ENCODE measurements around the gene SZRD1. TPM values are rescaled to one million over a fixed set of nuclear protein-coding genes. Genes with fewer than 3 reads are reported as not detected.
"Not testable (repeated sequence)": the region's sequence is repeated elsewhere in the genome, so short reads cannot be mapped to it uniquely, and the experiment has no call there.

The SZRD1 gene
- 24.1 TPM for total RNA-seq

GRCh38 chr1:16366722-16367257 is at the start of gene SZRD1:
SZRD1 (plus strand) TSS chr1:16367242; CDS start chr1:16367258, 16 bp downstream.
- peak; percentile 100 for DNase-seq

DNA sequence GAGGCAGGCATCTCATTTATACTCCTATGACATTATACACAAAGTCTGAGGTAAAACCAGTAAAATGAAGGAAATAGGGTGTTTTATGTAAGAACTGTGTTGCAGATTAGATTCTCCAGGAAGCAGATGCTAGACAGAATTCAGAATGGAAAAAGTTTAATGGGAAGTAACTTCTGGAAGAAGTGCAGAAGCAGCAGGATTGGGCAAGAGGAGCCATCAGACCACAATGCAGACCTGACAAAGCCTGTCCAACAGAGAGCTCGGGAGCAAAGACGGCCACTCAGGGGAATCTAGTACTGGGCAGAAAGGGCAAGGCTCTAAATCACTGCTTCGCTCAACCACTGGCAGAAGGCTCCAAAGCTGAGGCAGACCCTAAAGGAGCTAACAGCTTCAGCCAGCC is 48.5 kb upstream of the SZRD1 start:
- no peak for DNase-seq

DNA sequence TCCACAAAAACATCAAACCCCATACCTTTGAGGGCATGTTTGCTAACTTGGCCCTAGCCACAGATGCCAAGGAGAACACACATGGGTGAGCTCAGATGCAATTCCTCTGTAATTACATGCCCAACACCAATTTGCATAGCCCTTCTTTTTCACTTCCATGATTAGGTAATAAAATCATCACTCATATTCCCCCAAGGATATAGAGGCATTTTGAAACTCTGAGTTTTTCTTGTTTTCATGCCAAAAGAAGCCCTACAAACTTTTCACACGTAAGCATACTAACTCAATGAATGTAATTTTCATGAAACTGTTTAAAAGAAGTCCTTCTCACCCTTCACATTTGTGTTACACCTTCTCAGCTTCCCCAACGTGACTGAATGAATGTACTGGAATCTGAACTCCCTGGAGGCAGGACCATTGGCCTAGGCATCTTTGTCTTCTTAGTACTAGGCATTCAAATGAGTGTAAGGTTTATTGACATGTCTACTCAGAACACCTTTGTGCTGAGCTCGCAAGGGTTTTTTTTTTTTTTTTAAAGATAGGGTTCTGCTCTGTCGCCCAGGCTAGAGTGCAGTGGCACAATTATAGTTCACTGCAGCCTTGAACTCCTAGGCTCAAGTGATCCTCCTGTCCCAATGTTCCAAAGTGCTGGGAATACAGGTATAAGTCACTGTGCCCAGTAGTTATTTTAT is 45.7 kb upstream of the SZRD1 start:
- DNase-seq = no peak

DNA sequence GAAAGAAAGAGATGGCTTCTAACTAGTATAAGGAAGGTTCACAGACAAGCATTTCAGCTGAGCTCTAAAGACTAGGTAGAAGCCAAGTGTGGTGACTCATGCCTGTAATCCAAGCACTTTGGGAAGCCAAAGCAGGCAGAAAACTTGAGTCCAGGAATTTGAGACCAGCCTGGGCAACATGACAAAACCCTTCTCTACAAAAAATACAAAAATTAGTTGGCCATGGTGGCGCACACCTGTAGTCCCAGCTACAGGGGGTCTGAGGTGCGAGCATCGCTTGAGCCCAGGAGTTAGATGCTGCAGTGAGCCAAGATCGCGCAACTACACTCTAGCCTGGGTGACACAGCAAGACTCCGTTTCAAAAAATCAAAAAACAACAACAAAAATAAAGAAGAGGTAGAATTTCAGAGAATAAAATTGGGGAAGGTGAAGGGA is 42.6 kb upstream of the SZRD1 start:
- peak; percentile 65 for DNase-seq

DNA sequence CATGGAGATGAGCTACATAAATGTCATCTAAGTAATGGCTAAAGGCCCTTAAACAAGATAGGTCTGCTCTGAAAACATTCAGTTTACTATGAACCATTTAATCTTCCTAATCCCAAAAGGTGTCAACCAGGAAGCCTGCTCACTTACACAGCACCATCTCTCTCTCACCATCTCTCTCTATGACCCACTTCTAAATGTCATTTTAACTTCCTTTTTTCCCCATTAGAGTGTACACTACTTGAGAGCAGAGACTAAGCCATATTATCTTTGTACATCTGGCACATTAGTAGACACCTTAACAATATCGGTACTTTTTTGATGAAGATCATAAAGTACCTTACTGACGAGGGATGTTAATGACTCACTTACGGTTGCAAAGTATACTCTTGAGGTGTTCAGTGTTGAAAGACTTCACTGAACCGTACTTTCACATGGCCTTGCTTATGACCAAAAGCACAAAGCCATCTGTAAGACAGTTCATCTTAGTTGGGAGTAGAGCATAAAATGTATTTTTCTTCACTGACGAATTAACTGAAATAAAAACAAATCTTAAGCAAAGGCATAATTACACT is 40.1 kb upstream of the SZRD1 start:
- DNase-seq = no peak

DNA sequence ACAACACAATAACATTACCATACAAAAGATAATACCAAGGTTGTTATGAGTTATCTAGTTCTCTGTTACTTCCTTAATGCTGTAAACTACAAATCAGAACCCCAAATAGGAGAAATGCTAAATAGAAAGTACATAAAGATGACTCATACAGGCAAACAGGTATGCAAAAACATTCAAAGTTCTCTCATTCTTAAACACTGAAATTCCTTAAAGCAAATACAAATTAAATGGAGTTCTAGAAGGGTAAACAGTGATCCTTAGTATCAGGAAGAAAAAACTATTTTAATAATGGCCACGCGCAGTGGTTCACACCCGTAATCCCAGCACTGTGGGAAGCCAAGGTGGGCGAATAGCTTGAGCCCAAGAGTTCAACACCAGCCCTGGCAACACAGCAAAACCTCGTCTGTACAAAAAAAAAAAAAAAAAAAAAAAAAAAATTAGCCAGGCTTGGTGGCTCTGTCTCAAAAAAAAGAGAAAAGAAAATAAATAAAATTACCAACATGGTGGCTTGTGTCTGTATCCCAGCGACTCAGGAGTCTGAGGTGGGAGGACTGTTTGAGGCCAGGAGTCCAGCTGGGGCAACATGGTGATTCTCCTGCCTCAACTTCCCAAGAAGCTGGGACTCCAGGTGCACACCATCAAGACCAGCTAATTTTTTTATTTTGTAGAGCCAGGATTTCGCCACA is 32.2 kb upstream of the SZRD1 start:
- DNase-seq = no peak

GRCh38 chr1:16338961-16339360 is 28.1 kb upstream of the SZRD1 start:
- no peak for DNase-seq

DNA sequence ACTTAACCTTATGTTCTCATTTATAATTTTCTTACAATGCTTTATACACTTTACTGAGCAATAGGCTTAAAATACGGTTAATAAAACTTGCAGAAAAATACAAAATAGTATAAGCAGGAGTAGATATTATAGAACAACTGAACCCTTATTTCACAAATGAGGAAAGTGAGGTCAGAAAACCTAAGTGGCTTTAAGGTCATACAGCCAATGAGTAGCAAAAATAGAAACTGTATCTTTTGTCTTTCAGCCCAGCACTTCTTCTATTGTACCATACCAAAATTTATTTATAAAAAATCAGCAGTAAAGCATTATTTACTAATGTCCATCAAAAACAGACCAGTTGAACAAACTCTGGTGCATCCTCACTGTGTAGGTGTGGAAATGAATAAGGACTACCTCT is 26.4 kb upstream of the SZRD1 start:
- no peak for DNase-seq

DNA sequence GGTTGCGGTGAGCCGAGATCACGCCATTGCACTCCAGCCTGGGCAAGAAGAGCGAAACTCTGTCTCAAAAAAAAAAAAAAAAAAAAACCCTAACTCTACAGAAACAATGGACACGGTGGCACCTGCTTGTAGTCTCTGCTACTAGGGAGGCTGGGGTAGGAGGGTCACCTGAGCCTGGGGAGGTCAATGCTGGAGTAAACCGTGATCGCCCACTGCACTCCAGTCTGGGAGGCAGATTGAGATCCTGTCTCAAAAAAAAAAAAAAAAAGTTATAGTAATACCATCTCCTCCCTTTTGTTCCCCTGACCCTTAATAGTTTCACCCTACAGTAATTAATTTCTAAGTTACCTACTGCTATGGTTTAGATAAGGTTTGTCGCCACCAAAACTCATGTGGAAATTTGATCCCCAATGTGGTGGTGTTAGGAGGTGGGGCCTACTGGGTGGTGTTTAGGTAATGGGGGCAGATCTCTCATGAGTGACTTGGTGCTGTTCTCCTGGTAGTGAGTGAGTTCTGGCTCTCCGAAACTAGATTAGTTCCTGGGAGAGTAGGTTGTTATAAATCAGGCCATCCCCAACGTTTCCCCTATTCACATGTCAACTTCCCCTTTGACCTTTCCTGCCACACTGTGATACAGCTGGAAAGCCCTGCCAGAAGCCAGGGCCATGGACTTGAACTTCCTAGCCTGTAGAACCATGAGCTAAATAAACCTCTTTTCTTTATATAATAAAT is 24.5 kb upstream of the SZRD1 start:
- no peak for DNase-seq

DNA sequence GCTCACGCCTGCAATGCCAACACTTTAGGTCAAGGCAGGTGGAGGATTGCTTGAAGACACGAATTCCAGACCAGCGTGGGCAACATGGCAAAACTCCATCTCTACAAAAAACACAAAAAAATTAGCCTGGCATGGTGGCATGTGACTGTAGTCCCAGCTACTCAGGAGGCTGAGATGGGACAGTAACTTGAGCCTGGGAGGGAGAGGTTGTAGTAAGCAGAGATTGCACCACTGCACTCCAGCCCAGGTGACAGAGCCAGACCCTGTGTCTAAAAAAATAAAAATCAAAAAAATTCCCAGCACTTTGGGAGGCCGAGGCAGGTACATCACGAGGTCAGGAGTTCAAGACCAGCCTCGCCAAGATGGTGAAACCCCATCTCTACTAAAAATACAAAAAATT is 23.8 kb upstream of the SZRD1 start:
- DNase-seq = not testable (repeated sequence)

DNA sequence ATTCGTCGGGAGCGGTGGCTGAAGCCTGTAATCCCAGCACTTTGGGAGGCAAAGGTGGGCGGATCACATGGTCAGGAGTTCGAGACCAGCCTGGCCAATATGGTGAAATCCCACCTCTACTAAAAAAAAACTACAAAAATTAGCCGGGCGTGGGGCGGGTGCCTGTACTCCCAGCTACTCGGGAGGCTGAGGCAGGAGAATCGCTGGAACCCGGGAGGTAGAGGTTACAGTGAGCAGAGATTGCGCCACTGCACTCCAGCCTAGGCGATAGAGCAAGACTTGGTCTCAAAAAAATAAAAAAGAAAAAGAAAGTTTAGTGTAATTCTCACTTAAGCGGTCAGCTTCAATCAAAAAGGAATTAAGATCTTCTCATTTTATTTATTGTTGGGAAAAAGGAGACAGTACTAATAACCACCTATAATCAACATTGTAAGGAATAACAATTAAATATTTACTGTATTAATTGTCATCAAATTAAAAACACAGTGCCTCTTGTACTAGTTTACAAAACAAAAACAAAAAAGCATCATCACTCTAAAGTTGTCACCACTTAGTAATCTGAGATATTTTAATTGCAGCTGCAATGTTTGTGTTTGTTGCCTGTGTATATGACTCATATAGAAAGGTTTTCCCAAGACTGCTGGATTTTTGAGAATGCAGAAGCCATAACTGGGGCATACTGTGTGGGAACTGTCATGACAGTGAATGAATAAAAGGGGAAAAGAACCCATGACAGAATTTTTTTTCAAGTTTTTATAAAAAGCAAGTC is 18.4 kb upstream of the SZRD1 start:
- DNase-seq = no peak

GRCh38 chr1:16349847-16350406 is 17.1 kb upstream of the SZRD1 start:
- DNase-seq = no peak

DNA sequence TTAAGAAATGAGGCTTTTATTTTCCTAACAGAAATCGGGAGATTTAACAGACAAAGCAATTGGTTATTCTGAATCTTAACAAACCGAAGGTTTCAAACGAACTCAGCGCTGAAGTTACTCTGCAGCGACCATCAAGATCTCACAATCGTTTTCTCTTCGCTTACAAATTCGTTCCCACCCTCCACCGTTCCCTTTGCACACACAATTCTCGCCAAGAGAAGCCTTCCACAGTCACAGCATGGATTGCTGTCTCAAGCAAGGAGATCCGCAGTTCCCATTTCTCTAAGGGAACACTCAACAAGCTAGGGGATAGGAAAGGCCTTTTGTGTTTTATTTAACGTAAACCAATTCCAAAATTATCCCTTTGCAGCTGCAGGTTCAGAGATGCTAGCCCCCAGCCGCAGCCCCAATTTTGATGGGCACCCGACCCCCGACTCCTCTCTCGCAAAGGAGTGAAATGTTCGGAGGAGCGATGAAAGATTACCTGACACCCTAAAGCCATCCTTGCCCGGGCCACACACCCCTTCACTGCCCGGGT is 15.5 kb upstream of the SZRD1 start:
- peak; percentile 64 for DNase-seq

DNA sequence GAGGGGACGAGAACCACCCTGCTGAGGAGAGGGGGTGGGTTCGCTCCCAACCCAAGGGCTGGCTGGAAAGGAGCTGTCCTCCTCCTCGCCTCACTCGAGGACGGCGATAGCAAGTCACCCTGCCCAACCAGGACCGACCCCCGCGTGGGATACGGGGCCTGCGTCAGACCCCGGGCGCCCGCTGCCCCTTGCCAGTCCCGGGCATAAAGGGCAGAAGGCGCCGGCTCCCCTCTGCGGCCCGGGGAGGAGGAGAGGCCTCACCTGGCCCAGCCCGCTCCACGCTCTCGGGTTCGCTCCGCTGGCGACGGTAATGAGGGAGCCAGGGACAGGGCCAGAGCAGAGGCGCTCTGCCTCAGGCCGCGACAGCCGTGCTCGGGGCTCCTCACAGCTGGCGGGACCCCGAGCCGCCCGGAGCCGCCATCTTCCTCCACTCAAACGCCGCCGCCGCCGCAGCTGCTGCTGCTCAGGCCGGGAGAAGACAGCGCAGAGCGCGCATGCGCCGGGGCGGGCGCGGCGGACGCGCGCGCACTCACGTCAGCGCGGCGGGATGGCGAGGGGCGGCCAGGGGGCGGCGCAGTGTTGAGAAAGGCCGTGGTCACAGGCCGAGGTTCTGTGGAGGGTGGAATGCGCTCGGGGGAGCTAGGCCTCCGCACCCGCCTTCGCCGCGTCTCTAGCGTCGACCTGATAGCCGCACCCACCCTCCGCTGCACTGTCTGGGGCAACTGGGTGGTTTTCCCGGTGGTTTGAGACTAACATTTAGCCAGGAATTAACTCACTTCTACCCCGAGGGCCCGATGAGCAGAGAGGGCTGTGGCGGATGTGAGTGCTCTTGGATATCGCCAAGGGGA is 14.8 kb upstream of the SZRD1 start, which contains the start of gene FBXO42:
Gene FBXO42, minus strand, starts transcription at position 487 of the 848 bp plus-strand sequence. CDS start 37,062 bp downstream, outside the sequence.
- peak; percentile 98 for DNase-seq

DNA sequence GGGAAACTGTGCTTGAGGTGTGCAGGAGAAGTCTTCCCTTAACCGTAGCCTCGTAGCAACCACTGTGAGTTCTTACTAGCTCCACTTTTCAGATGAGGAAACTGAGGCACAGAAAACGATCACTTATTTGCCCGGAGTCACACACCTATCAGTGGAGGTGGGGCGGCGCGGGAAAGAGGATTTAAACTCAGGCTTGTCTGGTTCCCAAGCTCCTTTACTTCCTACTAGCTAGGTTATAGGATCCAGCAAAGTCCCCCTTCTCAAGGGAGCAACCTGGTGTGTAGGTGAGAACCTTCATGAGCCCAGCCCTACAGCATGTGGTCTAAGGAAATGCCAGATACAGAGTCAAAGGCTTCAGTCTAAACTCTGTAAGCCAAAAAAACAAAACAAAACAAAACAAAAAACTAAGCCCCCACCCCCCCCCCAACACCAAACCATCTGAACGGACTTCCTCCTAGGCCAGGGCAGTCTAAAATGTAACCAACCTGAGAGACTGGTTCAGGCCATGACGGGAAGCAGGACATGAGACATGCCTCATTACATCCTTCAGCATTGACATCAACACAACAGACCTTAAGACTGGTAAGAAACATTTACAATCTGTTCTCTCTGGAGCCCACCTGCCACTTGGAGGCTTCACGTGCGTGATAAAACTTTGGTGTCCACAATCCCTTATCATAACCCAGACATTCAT is 14.1 kb upstream of the SZRD1 start:
- DNase-seq = no peak

DNA sequence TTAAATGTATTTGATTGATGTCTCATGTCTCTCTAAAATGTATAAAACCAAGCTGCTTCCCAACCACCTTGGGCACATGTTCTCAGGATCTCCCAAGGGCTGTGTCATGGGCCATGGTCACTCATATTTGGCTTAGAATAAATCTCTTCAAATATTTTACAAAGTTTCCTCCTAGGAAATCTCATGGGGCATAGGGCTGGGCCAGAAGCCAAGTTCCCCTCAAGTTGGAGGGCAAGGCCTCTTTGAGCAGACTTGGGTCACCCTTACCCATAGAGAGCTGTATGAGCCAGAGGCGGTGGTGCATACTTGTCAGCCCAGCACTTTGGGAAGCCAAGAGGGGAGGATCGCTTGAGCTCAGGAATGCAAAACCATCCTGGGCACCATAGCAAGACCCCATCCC is 12.4 kb upstream of the SZRD1 start:
- DNase-seq = no peak

DNA sequence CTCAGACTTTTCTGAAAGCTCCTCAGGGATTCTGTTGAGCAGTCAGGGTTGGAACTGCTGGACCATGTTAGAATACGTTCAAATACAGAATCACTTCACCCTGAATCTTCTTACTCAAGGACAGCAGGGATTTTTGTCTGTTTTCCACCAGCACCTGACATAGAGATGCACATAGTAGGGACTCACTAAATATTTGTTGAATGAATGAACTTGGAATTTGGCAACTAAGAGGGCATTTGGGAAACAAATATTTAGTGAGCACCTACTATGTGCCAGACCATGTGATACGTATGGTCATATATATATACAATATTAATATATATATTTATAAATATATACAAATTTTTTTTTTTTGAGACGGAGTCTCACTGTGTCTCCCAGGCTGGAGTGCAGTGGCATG is 10.2 kb upstream of the SZRD1 start:
- no peak for DNase-seq

DNA sequence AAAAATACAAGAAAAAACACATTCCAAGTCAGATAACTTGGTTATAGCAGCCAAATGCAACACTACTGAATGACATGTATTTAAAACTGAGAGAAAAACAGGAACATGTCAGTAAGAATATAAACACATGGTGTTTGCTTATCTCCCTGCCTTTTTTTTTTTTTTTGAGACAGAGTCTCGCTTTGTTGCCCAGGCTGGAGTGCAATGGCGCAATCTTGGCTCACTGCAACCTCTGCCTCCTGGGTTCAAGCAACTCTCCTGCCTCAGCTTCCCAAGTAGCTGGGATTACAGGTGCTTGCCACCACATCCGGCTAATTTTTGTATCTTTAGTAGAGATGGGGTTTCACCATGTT is 1.9 kb upstream of the SZRD1 start:
- DNase-seq = not testable (repeated sequence)

DNA sequence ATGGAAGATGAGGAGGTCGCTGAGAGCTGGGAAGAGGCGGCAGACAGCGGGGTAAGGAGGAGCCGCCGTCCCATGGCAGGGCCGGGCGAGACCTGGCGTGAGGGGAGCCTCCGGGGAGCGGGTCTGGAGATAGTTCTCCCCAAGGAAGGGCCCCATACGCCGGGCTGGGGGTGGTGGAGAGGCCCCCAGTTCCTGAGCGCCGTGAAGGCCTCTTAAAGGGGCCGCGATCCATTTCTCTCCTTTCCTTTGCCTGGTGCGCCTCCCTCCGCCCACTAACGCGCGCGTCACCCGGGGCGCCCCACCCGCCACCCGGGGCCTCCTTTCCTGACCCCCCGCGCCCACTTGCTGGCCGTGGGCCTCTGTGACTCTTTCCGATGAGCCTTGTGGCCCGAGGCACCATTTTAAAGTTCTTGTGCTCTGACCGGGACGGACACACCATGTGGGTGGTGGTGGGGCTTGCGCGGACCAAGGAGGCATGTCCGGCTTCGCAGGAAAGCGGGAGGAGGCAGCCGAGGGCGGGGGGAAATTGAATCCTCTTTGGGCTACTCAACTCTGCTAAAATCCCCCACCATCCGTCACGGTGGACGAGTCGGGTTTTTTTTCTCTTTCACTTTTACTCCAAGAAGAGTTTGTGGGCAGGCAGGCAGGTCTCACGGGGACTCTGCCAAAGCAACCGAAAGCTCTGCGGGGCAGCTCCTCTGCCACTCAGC is 371 bp downstream of the SZRD1 start:
- DNase-seq = peak; percentile 94
